C4-2B (cell line): ENCODE data around the gene TTC39B.
"Not testable (repeated sequence)": the region's sequence is repeated elsewhere in the genome, so short reads cannot be mapped to it uniquely, and the experiment has no call there.

Source experiments
- ZFX ChIP-seq: fragments of 450-650 bp; IDR thresholded peaks from 2 replicates; pipeline ENCODE4 v1.6.1; 2017
- TF ChIP-seq, protein P1 (sequence below): fragments of 450-650 bp; conservative IDR thresholded peaks from 2 replicates; pipeline ENCODE4 v1.5.1; 2017; ENCODE audit warnings: mild to moderate bottlenecking

DNA sequence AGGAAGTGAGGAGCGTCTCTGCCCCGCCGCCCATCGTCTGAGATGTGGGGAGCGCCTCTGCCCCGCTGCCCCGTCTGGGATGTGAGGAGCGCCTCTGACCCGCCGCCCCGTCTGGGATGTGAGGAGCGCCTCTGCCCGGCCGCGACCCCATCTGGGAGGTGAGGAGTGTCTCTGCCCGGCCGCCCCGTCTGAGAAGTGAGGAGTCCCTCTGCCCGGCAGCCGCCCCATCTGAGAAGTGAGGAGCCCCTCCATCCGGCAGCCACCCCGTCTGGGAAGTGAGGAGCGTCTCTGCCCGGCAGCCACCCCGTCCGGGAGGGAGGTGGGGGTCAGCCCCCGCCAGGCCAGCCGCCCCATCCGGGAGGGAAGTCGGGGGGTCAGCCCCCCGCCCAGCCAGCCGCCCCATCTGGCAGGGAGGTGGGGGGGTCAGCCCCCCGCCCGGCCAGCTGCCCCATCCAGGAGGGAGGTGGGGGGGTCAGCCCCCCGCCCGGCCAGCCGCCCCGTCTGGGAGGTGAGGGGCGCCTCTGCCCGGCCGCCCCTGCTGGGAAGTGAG lies 73.0 kb downstream of the TTC39B start:
- TF ChIP-seq, protein P1, sequence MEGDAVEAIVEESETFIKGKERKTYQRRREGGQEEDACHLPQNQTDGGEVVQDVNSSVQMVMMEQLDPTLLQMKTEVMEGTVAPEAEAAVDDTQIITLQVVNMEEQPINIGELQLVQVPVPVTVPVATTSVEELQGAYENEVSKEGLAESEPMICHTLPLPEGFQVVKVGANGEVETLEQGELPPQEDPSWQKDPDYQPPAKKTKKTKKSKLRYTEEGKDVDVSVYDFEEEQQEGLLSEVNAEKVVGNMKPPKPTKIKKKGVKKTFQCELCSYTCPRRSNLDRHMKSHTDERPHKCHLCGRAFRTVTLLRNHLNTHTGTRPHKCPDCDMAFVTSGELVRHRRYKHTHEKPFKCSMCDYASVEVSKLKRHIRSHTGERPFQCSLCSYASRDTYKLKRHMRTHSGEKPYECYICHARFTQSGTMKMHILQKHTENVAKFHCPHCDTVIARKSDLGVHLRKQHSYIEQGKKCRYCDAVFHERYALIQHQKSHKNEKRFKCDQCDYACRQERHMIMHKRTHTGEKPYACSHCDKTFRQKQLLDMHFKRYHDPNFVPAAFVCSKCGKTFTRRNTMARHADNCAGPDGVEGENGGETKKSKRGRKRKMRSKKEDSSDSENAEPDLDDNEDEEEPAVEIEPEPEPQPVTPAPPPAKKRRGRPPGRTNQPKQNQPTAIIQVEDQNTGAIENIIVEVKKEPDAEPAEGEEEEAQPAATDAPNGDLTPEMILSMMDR, result not testable (repeated sequence)
- not testable (repeated sequence) for TF ChIP-seq ZFX
